Measurements from ENCODE around the gene ATAT1. TPM values are rescaled to one million over a fixed set of nuclear protein-coding genes. Genes with fewer than 3 reads are reported as not detected.

The ATAT1 gene
- total and polyA plus RNA-seq, 9 of the 15 experiments (the other 6 are each of a cell fraction or from before 2014, with no cell fraction given) = 0.65 to 5.8 (median 1.6) TPM

DNA sequence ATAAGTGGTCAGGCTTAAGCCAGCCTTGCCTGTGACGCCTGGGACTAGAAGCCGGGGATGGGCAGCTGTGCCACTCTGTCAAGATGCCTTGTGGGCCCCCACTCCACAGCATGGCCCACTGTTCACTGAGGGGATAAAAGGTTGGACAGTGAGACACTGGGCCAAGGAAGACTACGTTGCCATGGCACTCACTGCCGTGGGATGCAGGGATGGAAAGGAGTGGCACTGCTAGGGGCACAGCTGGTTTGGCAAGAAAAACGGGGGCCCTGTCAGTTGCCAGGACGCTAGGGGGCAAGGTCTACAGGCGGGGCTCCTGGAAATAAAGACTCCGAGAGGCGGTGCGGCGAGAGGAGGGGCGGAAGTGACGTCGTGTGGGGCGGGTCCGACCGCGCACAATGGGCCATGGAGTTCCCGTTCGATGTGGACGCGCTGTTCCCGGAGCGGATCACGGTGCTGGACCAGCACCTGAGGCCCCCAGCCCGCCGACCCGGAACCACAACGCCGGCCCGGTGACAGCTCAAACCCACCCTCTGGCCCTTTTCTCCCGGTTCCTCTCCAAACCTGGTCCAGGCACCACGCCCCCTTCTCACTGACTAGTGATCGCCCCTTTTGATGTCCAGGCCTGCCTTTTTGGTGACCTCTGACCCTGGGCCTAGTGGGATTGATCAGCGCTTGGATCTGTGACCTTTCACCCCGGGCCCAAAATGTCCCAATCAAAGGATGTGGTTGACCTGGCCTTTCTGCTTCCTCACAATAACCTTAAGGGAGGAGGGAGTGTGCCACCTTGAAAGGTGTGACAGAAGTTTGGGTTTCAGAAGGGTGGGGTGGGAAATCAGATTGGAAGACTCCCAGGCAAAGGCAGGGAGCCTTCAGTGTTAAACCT lies at the start of gene ATAT1 (continued):
- TF ChIP-seq, protein P1, sequence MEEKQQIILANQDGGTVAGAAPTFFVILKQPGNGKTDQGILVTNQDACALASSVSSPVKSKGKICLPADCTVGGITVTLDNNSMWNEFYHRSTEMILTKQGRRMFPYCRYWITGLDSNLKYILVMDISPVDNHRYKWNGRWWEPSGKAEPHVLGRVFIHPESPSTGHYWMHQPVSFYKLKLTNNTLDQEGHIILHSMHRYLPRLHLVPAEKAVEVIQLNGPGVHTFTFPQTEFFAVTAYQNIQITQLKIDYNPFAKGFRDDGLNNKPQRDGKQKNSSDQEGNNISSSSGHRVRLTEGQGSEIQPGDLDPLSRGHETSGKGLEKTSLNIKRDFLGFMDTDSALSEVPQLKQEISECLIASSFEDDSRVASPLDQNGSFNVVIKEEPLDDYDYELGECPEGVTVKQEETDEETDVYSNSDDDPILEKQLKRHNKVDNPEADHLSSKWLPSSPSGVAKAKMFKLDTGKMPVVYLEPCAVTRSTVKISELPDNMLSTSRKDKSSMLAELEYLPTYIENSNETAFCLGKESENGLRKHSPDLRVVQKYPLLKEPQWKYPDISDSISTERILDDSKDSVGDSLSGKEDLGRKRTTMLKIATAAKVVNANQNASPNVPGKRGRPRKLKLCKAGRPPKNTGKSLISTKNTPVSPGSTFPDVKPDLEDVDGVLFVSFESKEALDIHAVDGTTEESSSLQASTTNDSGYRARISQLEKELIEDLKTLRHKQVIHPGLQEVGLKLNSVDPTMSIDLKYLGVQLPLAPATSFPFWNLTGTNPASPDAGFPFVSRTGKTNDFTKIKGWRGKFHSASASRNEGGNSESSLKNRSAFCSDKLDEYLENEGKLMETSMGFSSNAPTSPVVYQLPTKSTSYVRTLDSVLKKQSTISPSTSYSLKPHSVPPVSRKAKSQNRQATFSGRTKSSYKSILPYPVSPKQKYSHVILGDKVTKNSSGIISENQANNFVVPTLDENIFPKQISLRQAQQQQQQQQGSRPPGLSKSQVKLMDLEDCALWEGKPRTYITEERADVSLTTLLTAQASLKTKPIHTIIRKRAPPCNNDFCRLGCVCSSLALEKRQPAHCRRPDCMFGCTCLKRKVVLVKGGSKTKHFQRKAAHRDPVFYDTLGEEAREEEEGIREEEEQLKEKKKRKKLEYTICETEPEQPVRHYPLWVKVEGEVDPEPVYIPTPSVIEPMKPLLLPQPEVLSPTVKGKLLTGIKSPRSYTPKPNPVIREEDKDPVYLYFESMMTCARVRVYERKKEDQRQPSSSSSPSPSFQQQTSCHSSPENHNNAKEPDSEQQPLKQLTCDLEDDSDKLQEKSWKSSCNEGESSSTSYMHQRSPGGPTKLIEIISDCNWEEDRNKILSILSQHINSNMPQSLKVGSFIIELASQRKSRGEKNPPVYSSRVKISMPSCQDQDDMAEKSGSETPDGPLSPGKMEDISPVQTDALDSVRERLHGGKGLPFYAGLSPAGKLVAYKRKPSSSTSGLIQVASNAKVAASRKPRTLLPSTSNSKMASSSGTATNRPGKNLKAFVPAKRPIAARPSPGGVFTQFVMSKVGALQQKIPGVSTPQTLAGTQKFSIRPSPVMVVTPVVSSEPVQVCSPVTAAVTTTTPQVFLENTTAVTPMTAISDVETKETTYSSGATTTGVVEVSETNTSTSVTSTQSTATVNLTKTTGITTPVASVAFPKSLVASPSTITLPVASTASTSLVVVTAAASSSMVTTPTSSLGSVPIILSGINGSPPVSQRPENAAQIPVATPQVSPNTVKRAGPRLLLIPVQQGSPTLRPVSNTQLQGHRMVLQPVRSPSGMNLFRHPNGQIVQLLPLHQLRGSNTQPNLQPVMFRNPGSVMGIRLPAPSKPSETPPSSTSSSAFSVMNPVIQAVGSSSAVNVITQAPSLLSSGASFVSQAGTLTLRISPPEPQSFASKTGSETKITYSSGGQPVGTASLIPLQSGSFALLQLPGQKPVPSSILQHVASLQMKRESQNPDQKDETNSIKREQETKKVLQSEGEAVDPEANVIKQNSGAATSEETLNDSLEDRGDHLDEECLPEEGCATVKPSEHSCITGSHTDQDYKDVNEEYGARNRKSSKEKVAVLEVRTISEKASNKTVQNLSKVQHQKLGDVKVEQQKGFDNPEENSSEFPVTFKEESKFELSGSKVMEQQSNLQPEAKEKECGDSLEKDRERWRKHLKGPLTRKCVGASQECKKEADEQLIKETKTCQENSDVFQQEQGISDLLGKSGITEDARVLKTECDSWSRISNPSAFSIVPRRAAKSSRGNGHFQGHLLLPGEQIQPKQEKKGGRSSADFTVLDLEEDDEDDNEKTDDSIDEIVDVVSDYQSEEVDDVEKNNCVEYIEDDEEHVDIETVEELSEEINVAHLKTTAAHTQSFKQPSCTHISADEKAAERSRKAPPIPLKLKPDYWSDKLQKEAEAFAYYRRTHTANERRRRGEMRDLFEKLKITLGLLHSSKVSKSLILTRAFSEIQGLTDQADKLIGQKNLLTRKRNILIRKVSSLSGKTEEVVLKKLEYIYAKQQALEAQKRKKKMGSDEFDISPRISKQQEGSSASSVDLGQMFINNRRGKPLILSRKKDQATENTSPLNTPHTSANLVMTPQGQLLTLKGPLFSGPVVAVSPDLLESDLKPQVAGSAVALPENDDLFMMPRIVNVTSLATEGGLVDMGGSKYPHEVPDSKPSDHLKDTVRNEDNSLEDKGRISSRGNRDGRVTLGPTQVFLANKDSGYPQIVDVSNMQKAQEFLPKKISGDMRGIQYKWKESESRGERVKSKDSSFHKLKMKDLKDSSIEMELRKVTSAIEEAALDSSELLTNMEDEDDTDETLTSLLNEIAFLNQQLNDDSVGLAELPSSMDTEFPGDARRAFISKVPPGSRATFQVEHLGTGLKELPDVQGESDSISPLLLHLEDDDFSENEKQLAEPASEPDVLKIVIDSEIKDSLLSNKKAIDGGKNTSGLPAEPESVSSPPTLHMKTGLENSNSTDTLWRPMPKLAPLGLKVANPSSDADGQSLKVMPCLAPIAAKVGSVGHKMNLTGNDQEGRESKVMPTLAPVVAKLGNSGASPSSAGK (IDR thresholded peaks at IDR 0.05) = no peak
- TF ChIP-seq CEBPB (tag; IDR thresholded peaks at IDR 0.05) (no peak), BRCA1 (IDR thresholded peaks at IDR 0.05) (no peak), BRCA1 (CRISPR knock-in tag; IDR thresholded peaks at IDR 0.05) (no peak), ZNF589 (CRISPR knock-in tag; IDR thresholded peaks at IDR 0.05; ENCODE audit: low read depth) (no peak), MEIS2 (IDR thresholded peaks at IDR 0.05; ENCODE audit: partially characterized antibody) (no peak), TCF7L2 (IDR thresholded peaks at IDR 0.05; ENCODE audit: low read depth, low read length) (no peak), RBM22 (IDR thresholded peaks at IDR 0.05; ENCODE audit: low read depth, low read length, poor library complexity, severe bottlenecking) (peak; percentile 79), ZBTB17 (CRISPR knock-in tag; IDR thresholded peaks at IDR 0.05) (peak; percentile 46; the same call in 1 of the 2 replicates), ZNF316 (IDR thresholded peaks at IDR 0.05) (no peak)
- TF ChIP-seq, protein P2, sequence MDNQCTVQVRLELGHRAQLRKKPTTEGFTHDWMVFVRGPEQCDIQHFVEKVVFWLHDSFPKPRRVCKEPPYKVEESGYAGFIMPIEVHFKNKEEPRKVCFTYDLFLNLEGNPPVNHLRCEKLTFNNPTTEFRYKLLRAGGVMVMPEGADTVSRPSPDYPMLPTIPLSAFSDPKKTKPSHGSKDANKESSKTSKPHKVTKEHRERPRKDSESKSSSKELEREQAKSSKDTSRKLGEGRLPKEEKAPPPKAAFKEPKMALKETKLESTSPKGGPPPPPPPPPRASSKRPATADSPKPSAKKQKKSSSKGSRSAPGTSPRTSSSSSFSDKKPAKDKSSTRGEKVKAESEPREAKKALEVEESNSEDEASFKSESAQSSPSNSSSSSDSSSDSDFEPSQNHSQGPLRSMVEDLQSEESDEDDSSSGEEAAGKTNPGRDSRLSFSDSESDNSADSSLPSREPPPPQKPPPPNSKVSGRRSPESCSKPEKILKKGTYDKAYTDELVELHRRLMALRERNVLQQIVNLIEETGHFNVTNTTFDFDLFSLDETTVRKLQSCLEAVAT (IDR thresholded peaks at IDR 0.05) = no peak
- TF ChIP-seq, protein P3, sequence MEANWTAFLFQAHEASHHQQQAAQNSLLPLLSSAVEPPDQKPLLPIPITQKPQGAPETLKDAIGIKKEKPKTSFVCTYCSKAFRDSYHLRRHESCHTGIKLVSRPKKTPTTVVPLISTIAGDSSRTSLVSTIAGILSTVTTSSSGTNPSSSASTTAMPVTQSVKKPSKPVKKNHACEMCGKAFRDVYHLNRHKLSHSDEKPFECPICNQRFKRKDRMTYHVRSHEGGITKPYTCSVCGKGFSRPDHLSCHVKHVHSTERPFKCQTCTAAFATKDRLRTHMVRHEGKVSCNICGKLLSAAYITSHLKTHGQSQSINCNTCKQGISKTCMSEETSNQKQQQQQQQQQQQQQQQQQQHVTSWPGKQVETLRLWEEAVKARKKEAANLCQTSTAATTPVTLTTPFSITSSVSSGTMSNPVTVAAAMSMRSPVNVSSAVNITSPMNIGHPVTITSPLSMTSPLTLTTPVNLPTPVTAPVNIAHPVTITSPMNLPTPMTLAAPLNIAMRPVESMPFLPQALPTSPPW (CRISPR knock-in tag; IDR thresholded peaks at IDR 0.05) = peak; percentile 33; the same call in 1 of the 2 replicates

Measured in K562 (cell line).